Lung (tissue), 12 donors: ENCODE results near the gene LINC00305. TPM values are rescaled to one million over a fixed set of nuclear protein-coding genes. Genes with fewer than 3 reads are reported as not detected.

ENCODE experiments used
- ATAC-seq: fragments of 200-7000 bp; cut with Tn5 transposase; one replicate; pipeline ENCODE4 v1.9.1; 2020; ENCODE audit warnings: moderate number of reproducible peaks; ENCODE audit not compliant: insufficient read depth, low FRiP score
- DNase-seq, 3 donors: peaks; one replicate each; pipeline ENCODE4 v3.0.0-alpha.2; 2013 to 2017
- H3K27ac ChIP-seq, 2 donors: one replicate each; pipeline ENCODE4 v1.5.1; 2013; ENCODE audit warnings: mild to moderate bottlenecking in 2 of 2, moderate library complexity in 2 of 2, control low read depth in 1 of 2, inconsistent platforms in 1 of 2, low read depth in 1 of 2, low read length in 1 of 2
- H3K27me3 ChIP-seq, 3 donors: one replicate each; pipeline ENCODE4 v1.5.1; 2013; ENCODE audit warnings: low read length in 2 of 3; ENCODE audit not compliant: control insufficient read depth in 3 of 3, insufficient read depth in 3 of 3
- H3K36me3 ChIP-seq, 4 donors: one replicate each; pipeline ENCODE4 v1.5.1; 2013; ENCODE audit warnings: low read length in 4 of 4, mild to moderate bottlenecking in 1 of 4, moderate library complexity in 1 of 4; ENCODE audit not compliant: control insufficient read depth in 4 of 4, insufficient read depth in 4 of 4
- H3K4me1 ChIP-seq, 5 donors: one replicate each; pipeline ENCODE4 v1.5.1; 2013; ENCODE audit warnings: low read length in 5 of 5, mild to moderate bottlenecking in 2 of 5, moderate library complexity in 1 of 5; ENCODE audit not compliant: control insufficient read depth in 5 of 5, insufficient read depth in 5 of 5
- H3K4me3 ChIP-seq: one replicate; pipeline ENCODE4 v1.5.1; 2013; ENCODE audit warnings: mild to moderate bottlenecking, control low read depth, moderate library complexity
- H3K9ac ChIP-seq, 2 donors: one replicate each; pipeline ENCODE4 v1.5.1; 2013; ENCODE audit warnings: low read length in 2 of 2, control low read depth in 1 of 2; ENCODE audit not compliant: insufficient read depth in 1 of 2
- H3K9me3 ChIP-seq, 4 donors: one replicate each; pipeline ENCODE4 v1.5.1; 2013; ENCODE audit warnings: low read length in 3 of 4, mild to moderate bottlenecking in 1 of 4, moderate library complexity in 1 of 4; ENCODE audit not compliant: control insufficient read depth in 4 of 4, insufficient read depth in 3 of 4
- WGBS, 2 donors: extraction: QIAGEN DNeasy Blood & Tissue Kit; methylation state at CpG; one replicate each; pipeline ENCODE4 v1.1.7; 2013; 5-methylcytosine and 5-hydroxymethylcytosine counted together
- polyA plus RNA-seq, 2 donors: library from polyadenylated mRNA; stranded (reverse); fragments of 200-250 nt; gene quantifications; one replicate each; pipeline ENCODE4 v1.2.1, GENCODE V29; 2013
- total RNA-seq, 2 donors: library from RNA; depleted of rRNA in 1 of 2; stranded (reverse); fragments of >200 nt in 1 of 2; gene quantifications; one replicate each; pipeline ENCODE4 v1.2.1, GENCODE V29; 2014 to 2021
- TF ChIP-seq, protein P1 (sequence below): IDR thresholded peaks from 2 replicates; pipeline ENCODE4 v1.5.1; 2012; ENCODE audit warnings: mild to moderate bottlenecking; ENCODE audit errors: control extremely low read depth, extremely low read depth
- donor health status: control.
- donor health status: control.
- donor health status: Bipolar disorder and iron deficiency.
- donor health status: healthy.
- donor health status: DM: yes; HTN: yes; CAD: no.

Gene LINC00305
- total and polyA plus RNA-seq, 4 donors = 0.44 TPM; not detected in 3

DNA sequence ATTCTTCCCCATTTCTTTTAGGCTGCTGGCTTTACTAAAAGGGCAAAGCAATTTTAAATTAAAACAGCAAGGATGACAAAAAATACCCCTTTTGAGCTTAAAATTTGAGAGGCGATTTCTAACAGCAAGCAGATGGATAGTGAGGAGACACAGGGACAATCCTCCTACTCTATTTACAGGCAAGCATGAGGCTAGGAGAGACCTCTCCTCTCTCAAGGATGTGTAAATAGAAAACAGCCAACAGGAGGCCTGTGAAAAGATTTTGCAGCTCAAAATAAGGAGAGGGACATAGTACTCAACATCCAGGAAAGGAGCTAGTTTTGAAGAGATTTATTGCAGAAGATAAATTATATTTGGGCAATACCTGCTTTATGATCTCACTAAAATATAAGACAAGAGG is 53.8 kb downstream of the LINC00305 start:
- 91 to 97% methylated on average over 1 of the region's 1 CpG for WGBS, 2 donors
- Histone ChIP-seq H3K36me3 (no peaks in the 10 kb centered on the region), H3K9me3 (no peaks in the 10 kb centered on the region), H3K9ac (no peak overlapping the region), H3K27me3 (no peaks in the 10 kb centered on the region), H3K4me3 (no peak overlapping the region), H3K27ac (no peak overlapping the region), H3K4me1 (peaks cover 0 to 1% (median 0%) of the 10 kb centered on the region in 5 donors)
- ATAC-seq (no peak), DNase-seq (no peak)
- TF ChIP-seq, protein P1, sequence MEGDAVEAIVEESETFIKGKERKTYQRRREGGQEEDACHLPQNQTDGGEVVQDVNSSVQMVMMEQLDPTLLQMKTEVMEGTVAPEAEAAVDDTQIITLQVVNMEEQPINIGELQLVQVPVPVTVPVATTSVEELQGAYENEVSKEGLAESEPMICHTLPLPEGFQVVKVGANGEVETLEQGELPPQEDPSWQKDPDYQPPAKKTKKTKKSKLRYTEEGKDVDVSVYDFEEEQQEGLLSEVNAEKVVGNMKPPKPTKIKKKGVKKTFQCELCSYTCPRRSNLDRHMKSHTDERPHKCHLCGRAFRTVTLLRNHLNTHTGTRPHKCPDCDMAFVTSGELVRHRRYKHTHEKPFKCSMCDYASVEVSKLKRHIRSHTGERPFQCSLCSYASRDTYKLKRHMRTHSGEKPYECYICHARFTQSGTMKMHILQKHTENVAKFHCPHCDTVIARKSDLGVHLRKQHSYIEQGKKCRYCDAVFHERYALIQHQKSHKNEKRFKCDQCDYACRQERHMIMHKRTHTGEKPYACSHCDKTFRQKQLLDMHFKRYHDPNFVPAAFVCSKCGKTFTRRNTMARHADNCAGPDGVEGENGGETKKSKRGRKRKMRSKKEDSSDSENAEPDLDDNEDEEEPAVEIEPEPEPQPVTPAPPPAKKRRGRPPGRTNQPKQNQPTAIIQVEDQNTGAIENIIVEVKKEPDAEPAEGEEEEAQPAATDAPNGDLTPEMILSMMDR = no peak

DNA sequence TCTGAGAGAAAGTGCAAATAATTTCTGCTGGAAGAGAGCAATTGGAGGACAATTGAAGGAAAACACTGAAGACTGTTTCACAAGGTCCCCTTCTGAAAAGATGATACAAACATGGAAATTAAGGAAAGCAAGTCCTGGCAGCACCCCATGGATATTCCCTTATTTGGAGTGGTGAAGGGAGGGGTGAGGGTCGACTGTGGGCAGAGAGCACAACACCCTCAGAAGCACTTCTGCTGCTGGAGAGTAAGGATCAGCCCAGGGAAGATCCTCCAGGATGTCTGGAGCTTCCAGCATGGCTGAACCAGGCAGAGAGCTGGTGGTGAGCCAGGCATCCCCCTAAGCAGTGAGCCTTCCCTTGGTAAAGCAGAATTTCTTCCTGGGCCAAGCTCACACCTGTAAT is 54.7 kb downstream of the LINC00305 start:
- H3K4me1 ChIP-seq = peaks cover 0 to 1% (median 0%) of the 10 kb centered on the region in 5 donors
- no peak overlapping the region for H3K9ac ChIP-seq
- no peaks in the 10 kb centered on the region for H3K27me3 ChIP-seq
- TF ChIP-seq, protein P1 = no peak
- 23 to 25% methylated on average over 1 of the region's 1 CpG for whole genome bisulfite sequencing, 2 donors
- ATAC-seq = no peak
- no peak for DNase-seq
- no peaks in the 10 kb centered on the region for H3K36me3 ChIP-seq
- no peaks in the 10 kb centered on the region for H3K9me3 ChIP-seq
- no peak overlapping the region for H3K4me3 ChIP-seq
- H3K27ac ChIP-seq = no peak overlapping the region

DNA sequence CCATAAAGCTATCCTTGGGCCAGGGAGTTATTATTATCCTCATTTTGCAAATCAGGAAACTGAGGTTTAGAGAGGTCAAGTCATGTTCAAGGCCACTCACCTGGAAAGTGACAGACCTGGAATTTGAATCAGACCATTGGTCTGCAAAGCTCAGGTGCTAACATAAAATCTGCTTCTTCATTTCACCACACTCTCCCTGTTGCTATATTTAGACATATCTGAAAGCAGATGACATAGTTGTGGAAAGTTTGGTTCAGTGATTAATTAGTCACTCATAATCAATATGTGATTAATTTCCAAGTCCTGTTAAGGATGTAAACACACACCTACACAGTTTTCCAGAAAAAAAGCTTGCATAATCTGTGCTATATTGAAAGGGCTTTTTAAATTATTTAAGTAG is 57.4 kb downstream of the LINC00305 start:
- Histone ChIP-seq H3K9ac (no peak overlapping the region), H3K27me3 (no peaks in the 10 kb centered on the region), H3K36me3 (no peaks in the 10 kb centered on the region), H3K4me3 (no peak overlapping the region), H3K27ac (no peak overlapping the region), H3K4me1 (no peaks in the 10 kb centered on the region), H3K9me3 (no peaks in the 10 kb centered on the region)
- no peak for ATAC-seq
- no peak for DNase-seq
- TF ChIP-seq, protein P1 = no peak

DNA sequence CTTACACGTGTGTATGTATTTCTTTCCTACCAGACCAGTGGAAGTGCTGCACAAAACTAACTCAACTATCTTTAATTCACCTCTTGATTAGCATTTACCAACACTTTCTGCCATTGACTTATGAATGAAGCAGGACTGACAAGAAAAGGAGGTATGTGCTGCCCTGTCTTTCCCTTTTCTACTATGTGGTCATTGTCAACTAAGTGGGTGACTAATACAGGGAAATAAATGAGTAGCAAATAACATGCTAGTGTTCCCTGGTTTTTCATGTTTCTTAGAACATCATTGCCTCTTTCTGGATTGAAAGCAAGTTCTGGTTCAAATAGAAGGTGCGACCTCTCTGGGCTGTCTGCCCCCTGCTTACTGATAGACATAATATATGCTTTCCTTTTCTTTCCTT is 58.0 kb downstream of the LINC00305 start:
- Histone ChIP-seq H3K9ac (no peak overlapping the region), H3K27ac (no peak overlapping the region), H3K4me3 (no peak overlapping the region), H3K36me3 (no peaks in the 10 kb centered on the region), H3K4me1 (no peaks in the 10 kb centered on the region), H3K9me3 (no peaks in the 10 kb centered on the region), H3K27me3 (no peaks in the 10 kb centered on the region)
- no peak for ATAC-seq
- DNase-seq = no peak
- 89 to 93% methylated on average over 2 of the region's 2 CpGs for WGBS, 2 donors
- TF ChIP-seq, protein P1 = no peak
